Stimulated activated CD4-positive, alpha-beta T cell treated with anti-CD3 and anti-CD28 coated beads, TNF-alpha, amount 100 ng/mL, for 48 hours (primary cell): ENCODE measurements around the gene SH2D1A.
"Not testable (repeated sequence)": the region's sequence is repeated elsewhere in the genome, so short reads cannot be mapped to it uniquely, and the experiment has no call there.

ENCODE experiments used
- DNase-seq, 3 donors: peaks; one replicate each; pipeline ENCODE4 v3.0.0-alpha.2; 2020; ENCODE audit warnings: low read depth in 3 of 3

Gene SH2D1A

GRCh38 chrX:124354648-124355047 lies 8.3 kb downstream of the SH2D1A start:
- DNase-seq = no peak

GRCh38 chrX:124358800-124359383 lies 12.5 kb downstream of the SH2D1A start:
- no peak for DNase-seq

GRCh38 chrX:124362072-124362471 lies 15.7 kb downstream of the SH2D1A start:
- no peak for DNase-seq

GRCh38 chrX:124362761-124363160 lies 16.4 kb downstream of the SH2D1A start:
- no peak for DNase-seq

GRCh38 chrX:124369722-124370121 lies 23.4 kb downstream of the SH2D1A start:
- no peak for DNase-seq

GRCh38 chrX:124373348-124373747 lies 27.0 kb downstream of the SH2D1A start:
- DNase-seq = no peak

- no peak for DNase-seq
Observed at GRCh38 chrX:124378643-124379042, 32.3 kb downstream of the SH2D1A start.

GRCh38 chrX:124383354-124383753 lies 37.0 kb downstream of the SH2D1A start:
- no peak for DNase-seq

GRCh38 chrX:124386401-124386800 lies 40.0 kb downstream of the SH2D1A start:
- DNase-seq = no peak

- DNase-seq = peak; percentile 2 to 55 (median 33)
Observed at GRCh38 chrX:124388562-124388961, 42.2 kb downstream of the SH2D1A start.

- no peak for DNase-seq
Observed at GRCh38 chrX:124392794-124393193, 46.4 kb downstream of the SH2D1A start.

- no peak for DNase-seq
Observed at GRCh38 chrX:124393238-124393637, 46.9 kb downstream of the SH2D1A start.

- DNase-seq = no peak
Observed at GRCh38 chrX:124393659-124394058, 47.3 kb downstream of the SH2D1A start.

- no peak for DNase-seq
Observed at GRCh38 chrX:124395145-124395880, 49.0 kb downstream of the SH2D1A start.

GRCh38 chrX:124401696-124402095 lies 55.3 kb downstream of the SH2D1A start:
- DNase-seq = no peak

- no peak for DNase-seq
Observed at GRCh38 chrX:124405868-124406267, 59.5 kb downstream of the SH2D1A start.

GRCh38 chrX:124406294-124407014 lies 60.1 kb downstream of the SH2D1A start:
- DNase-seq = peak; percentile 39 to 67 (median 58)

- no peak for DNase-seq
Observed at GRCh38 chrX:124407226-124407625, 60.9 kb downstream of the SH2D1A start.

- not testable (repeated sequence) for DNase-seq
Observed at GRCh38 chrX:124408380-124408779, 62.0 kb downstream of the SH2D1A start.

- DNase-seq = no peak
Observed at GRCh38 chrX:124413244-124413643, 66.9 kb downstream of the SH2D1A start.

GRCh38 chrX:124414281-124414680 lies 67.9 kb downstream of the SH2D1A start:
- no peak for DNase-seq

GRCh38 chrX:124415115-124415800 lies 68.9 kb downstream of the SH2D1A start:
- DNase-seq = no peak
